GM19035 (cell line): ENCODE measurements around the gene ATP1A1.

Experiments used
- ATAC-seq: cut with Tn5 transposase; IDR thresholded peaks from one replicate; pipeline ENCODE4 v1.9.1; 2021; ENCODE audit not compliant: unreplicated experiment

The ATP1A1 gene

GRCh38 chr1:116343019-116343418 lies 30.0 kb upstream of the ATP1A1 start:
- no peak for ATAC-seq

GRCh38 chr1:116345011-116345410 lies 28.0 kb upstream of the ATP1A1 start:
- no peak for ATAC-seq

GRCh38 chr1:116345843-116346242 lies 27.2 kb upstream of the ATP1A1 start:
- no peak for ATAC-seq

- no peak for ATAC-seq
Observed at GRCh38 chr1:116346943-116347673, 25.9 kb upstream of the ATP1A1 start.

GRCh38 chr1:116347696-116348095 lies 25.3 kb upstream of the ATP1A1 start:
- ATAC-seq = no peak

- no peak for ATAC-seq
Observed at GRCh38 chr1:116350097-116350645, 22.9 kb upstream of the ATP1A1 start.

GRCh38 chr1:116351914-116352313 lies 21.1 kb upstream of the ATP1A1 start:
- no peak for ATAC-seq

GRCh38 chr1:116352349-116352813 lies 20.7 kb upstream of the ATP1A1 start:
- no peak for ATAC-seq

GRCh38 chr1:116353155-116353554 lies 19.9 kb upstream of the ATP1A1 start:
- ATAC-seq = no peak

GRCh38 chr1:116356067-116356466 lies 17.0 kb upstream of the ATP1A1 start:
- no peak for ATAC-seq

GRCh38 chr1:116356673-116357072 lies 16.4 kb upstream of the ATP1A1 start:
- no peak for ATAC-seq

- ATAC-seq = no peak
Observed at GRCh38 chr1:116357487-116357886, 15.6 kb upstream of the ATP1A1 start.

GRCh38 chr1:116359060-116359830 lies 13.8 kb upstream of the ATP1A1 start:
- no peak for ATAC-seq

- ATAC-seq = no peak
Observed at GRCh38 chr1:116359871-116360270, 13.2 kb upstream of the ATP1A1 start.

- no peak for ATAC-seq
Observed at GRCh38 chr1:116360429-116361173, 12.4 kb upstream of the ATP1A1 start.

- no peak for ATAC-seq
Observed at GRCh38 chr1:116361648-116362047, 11.4 kb upstream of the ATP1A1 start.

GRCh38 chr1:116362050-116362449 lies 11.0 kb upstream of the ATP1A1 start:
- ATAC-seq = no peak

- no peak for ATAC-seq
Observed at GRCh38 chr1:116365353-116365780, 7.7 kb upstream of the ATP1A1 start.

GRCh38 chr1:116365857-116366256 lies 7.2 kb upstream of the ATP1A1 start:
- no peak for ATAC-seq

- ATAC-seq = no peak
Observed at GRCh38 chr1:116367256-116367945, 5.6 kb upstream of the ATP1A1 start.

GRCh38 chr1:116368241-116368640 lies 4.8 kb upstream of the ATP1A1 start:
- ATAC-seq = no peak
